ENCODE results near the gene ZNF714.

ZNF714 gene

GRCh38 chr19:21082011-21082975 is at the start of gene ZNF714:
TSS of gene ZNF714 (plus strand) at chr19:21082203. CDS start at chr19:21098269, 16,066 bp downstream.
- H3K4me3 ChIP-seq (ENCODE audit: low read depth, low read length): peak within 1 kb of the TSS; percentile 84
- in situ Hi-C loops (cut with HindIII; ENCODE audit: low sequenced_read_pairs): no loop called here
- peak; percentile 95 for DNase-seq (ENCODE audit: low read depth, low spot score)
- TF ChIP-seq, protein P1, sequence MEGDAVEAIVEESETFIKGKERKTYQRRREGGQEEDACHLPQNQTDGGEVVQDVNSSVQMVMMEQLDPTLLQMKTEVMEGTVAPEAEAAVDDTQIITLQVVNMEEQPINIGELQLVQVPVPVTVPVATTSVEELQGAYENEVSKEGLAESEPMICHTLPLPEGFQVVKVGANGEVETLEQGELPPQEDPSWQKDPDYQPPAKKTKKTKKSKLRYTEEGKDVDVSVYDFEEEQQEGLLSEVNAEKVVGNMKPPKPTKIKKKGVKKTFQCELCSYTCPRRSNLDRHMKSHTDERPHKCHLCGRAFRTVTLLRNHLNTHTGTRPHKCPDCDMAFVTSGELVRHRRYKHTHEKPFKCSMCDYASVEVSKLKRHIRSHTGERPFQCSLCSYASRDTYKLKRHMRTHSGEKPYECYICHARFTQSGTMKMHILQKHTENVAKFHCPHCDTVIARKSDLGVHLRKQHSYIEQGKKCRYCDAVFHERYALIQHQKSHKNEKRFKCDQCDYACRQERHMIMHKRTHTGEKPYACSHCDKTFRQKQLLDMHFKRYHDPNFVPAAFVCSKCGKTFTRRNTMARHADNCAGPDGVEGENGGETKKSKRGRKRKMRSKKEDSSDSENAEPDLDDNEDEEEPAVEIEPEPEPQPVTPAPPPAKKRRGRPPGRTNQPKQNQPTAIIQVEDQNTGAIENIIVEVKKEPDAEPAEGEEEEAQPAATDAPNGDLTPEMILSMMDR (IDR thresholded peaks at IDR 0.05; ENCODE audit: low read depth, low read length): no peak

GRCh38 chr19:21045028-21045427 is 37.0 kb upstream of the ZNF714 start:
- in situ Hi-C loops (cut with HindIII; ENCODE audit: low sequenced_read_pairs): no loop called here
- TF ChIP-seq, protein P1 (IDR thresholded peaks at IDR 0.05; ENCODE audit: low read depth, low read length): no peak
- no peak for DNase-seq (ENCODE audit: low read depth, low spot score)
- no peak overlapping the region for H3K4me3 ChIP-seq (ENCODE audit: low read depth, low read length)

DNA sequence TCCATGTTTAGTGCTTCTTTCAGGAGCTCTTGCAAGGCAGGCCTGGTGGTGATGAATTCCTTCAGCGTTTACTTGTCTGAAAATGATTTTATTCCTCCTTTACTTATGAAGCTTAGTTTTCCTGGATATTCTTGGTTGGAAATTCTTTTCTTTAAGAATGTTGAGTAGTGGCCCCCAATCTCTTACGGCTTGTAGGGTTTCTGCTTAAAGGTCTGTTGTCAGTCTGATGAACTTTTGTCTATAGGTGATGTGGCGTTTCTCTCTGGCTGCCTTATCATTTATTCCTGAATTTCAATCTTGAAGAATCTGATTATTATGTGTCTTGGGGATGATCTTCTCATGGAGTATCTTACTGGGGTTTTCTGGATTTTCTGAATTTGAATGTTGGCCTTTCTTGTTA is 35.5 kb upstream of the ZNF714 start:
- no peak overlapping the region for H3K4me3 ChIP-seq (ENCODE audit: low read depth, low read length)
- in situ Hi-C loops (cut with HindIII; ENCODE audit: low sequenced_read_pairs): no loop called here
- TF ChIP-seq, protein P1 (IDR thresholded peaks at IDR 0.05; ENCODE audit: low read depth, low read length): no peak
- no peak for DNase-seq (ENCODE audit: low read depth, low spot score)

DNA sequence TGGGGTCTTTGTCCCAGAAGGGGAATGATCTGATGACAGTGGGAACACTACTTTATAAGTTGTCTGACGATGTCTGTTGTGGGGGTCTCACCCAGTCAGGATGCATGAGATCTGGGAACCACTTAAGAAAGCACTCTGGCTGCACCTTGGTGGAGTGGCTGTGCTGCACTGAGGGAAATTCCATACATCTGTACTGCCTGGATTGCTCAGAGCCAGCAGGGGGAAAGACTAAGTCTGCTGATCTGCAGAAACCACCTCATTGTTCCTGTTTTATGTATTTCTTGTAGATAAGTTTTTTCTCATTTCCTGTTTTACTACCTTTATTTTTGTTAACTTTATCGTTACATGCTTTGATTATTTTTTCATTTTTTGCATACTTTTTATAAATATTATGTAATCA is 34.3 kb upstream of the ZNF714 start:
- TF ChIP-seq, protein P1 (IDR thresholded peaks at IDR 0.05; ENCODE audit: low read depth, low read length): no peak
- in situ Hi-C loops (cut with HindIII; ENCODE audit: low sequenced_read_pairs): no loop called here
- H3K4me3 ChIP-seq (ENCODE audit: low read depth, low read length): no peak overlapping the region
- DNase-seq (ENCODE audit: low read depth, low spot score): no peak

- H3K4me3 ChIP-seq (ENCODE audit: low read depth, low read length): no peak overlapping the region
- no peak for DNase-seq (ENCODE audit: low read depth, low spot score)
- in situ Hi-C loops (cut with HindIII; ENCODE audit: low sequenced_read_pairs): no loop called here
- TF ChIP-seq, protein P1 (IDR thresholded peaks at IDR 0.05; ENCODE audit: low read depth, low read length): no peak
Observed at GRCh38 chr19:21052902-21053301, 29.1 kb upstream of the ZNF714 start.

DNA sequence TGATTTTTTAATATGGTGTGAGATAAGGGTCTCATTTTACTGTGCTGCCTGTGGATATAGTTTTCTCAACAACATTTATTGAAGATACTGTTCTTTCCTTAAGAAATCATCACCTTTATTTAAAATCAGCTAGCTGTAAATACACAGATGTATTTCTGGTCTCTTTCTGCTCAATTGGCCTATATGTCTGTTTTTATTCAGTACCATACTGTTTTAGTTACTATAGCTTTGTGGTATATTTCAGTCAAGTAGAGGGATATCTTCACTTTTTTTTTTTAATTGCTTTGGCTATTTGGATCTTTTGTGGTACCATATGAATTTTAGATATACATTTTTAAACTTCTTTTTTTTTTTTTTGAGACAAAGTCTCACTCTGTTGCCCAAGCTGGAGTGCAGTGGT is 16.7 kb upstream of the ZNF714 start:
- H3K4me3 ChIP-seq (ENCODE audit: low read depth, low read length): no peak overlapping the region
- in situ Hi-C loops (cut with HindIII; ENCODE audit: low sequenced_read_pairs): no loop called here
- no peak for DNase-seq (ENCODE audit: low read depth, low spot score)
- TF ChIP-seq, protein P1 (IDR thresholded peaks at IDR 0.05; ENCODE audit: low read depth, low read length): no peak

All from astrocyte of the spinal cord (primary cell).